Measurements from ENCODE around the gene CSTF1. TPM values are rescaled to one million over a fixed set of nuclear protein-coding genes. Genes with fewer than 3 reads are reported as not detected.

CSTF1 gene
- total and polyA plus RNA-seq, 2 of the 8 experiments (the other 6 are each of a cell fraction or from before 2014, with no cell fraction given) = 59.4 to 83.5 TPM

- H3K79me2 ChIP-seq (ENCODE audit: control insufficient read depth in 1 of 2, insufficient read depth in 2 of 2, low read length in 2 of 2) = peaks cover 20 to 56% of the 10 kb centered on the region in 2 experiments
These were observed 2.7 kb downstream of the CSTF1 start for GRCh38 chr20:56395166-56395565.

More at GRCh38 chr20:56395166-56395565, 2.7 kb downstream of the CSTF1 start:
- no peaks in the 10 kb centered on the region for H3K27me3 ChIP-seq (replicated peaks in 1 of 4; ENCODE audit: control insufficient read depth in 3 of 4, extremely low read depth in 1 of 4, insufficient read depth in 3 of 4, low read length in 3 of 4)
- no peak overlapping the region for H2BK15ac ChIP-seq (ENCODE audit: low read length)
- H3K36me3 ChIP-seq (ENCODE audit: control insufficient read depth in 2 of 4, insufficient read depth in 4 of 4, low read length in 3 of 4) = peaks cover 30 to 49% (median 45%) of the 10 kb centered on the region in 4 experiments
- H2AFZ ChIP-seq (ENCODE audit: low read length) = no peak overlapping the region
- ChIA-PET CTCF (ENCODE audit: partially characterized antibody) (interaction anchor here (1.1 to 1.3 kb wide), 4 partner anchors 12 to 182 kb away, joined by 3 to 5 read pairs (median 4); no protein-coding TSS in a partner anchor), POLR2A (ENCODE audit: partially characterized antibody) (interaction anchor here (1.0 to 1.4 kb wide), 4 partner anchors 9 to 14 kb away, joined by 3 to 5 read pairs (median 4); no protein-coding TSS in a partner anchor)
- H3K27ac ChIP-seq (ENCODE audit: low read depth, low read length) = no peak overlapping the region
- 89% methylated on average over 4 of the region's 4 CpGs; no CpG with 5 or more reads in 1 of the 2 experiments for WGBS, 2 experiments (ENCODE audit: extremely low coverage in 1 of 2, insufficient coverage in 1 of 2, insufficient read length in 1 of 2, insufficient replicate concordance in 2 of 2, low coverage in 1 of 2, low lambda C conversion rate in 2 of 2, missing lambda C conversion rate in 1 of 2)
- no peaks in the 10 kb centered on the region for H3K9me3 ChIP-seq (ENCODE audit: insufficient read depth in 2 of 2, low read depth in 1 of 2, low read length in 1 of 2)
- H4K20me1 ChIP-seq (replicated peaks in 1 of 2; ENCODE audit: control insufficient read depth in 1 of 2, insufficient read depth in 2 of 2, low read length in 2 of 2) = peaks cover 2% of the 10 kb centered on the region in 2 experiments
- no peak overlapping the region for H3K14ac ChIP-seq (ENCODE audit: insufficient read length)
- no peak overlapping the region for H4K8ac ChIP-seq (ENCODE audit: extremely low read depth, insufficient read depth, low read length)
- H3K4me3 ChIP-seq (ENCODE audit: extremely low read depth in 1 of 4, insufficient read depth in 2 of 4, low read depth in 3 of 4, low read length in 4 of 4) = no peak overlapping the region
- H3K4me2 ChIP-seq (ENCODE audit: insufficient read depth in 1 of 2, low read depth in 2 of 2, low read length in 2 of 2) = no peak overlapping the region
- H2AK5ac ChIP-seq (ENCODE audit: low read depth, low read length) = no peak overlapping the region
- H3K56ac ChIP-seq (replicated peaks; ENCODE audit: insufficient read length, low read depth, low read length) = no peak overlapping the region
- no peak overlapping the region for H3K18ac ChIP-seq (ENCODE audit: extremely low read depth, low read length)
- H3K23me2 ChIP-seq (ENCODE audit: low read depth, low read length) = peaks cover 3% of the 10 kb centered on the region
- no peak overlapping the region for H3K23ac ChIP-seq (ENCODE audit: insufficient read length)
- no peak overlapping the region for H4K91ac ChIP-seq (replicated peaks; ENCODE audit: insufficient read length, low read length)
- peaks cover 6% of the 10 kb centered on the region for H3K79me1 ChIP-seq (ENCODE audit: low read depth, low read length)
- no peak for DNase-seq (ENCODE audit: low read depth in 1 of 2, low spot score in 2 of 2)
- H2BK5ac ChIP-seq (ENCODE audit: low read depth, low read length) = no peak overlapping the region
- TF ChIP-seq, protein P1, sequence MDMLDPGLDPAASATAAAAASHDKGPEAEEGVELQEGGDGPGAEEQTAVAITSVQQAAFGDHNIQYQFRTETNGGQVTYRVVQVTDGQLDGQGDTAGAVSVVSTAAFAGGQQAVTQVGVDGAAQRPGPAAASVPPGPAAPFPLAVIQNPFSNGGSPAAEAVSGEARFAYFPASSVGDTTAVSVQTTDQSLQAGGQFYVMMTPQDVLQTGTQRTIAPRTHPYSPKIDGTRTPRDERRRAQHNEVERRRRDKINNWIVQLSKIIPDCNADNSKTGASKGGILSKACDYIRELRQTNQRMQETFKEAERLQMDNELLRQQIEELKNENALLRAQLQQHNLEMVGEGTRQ (IDR thresholded peaks at IDR 0.05; ENCODE audit: low read length) = no peak
- no peak for TF ChIP-seq KDM4A (IDR thresholded peaks at IDR 0.05; ENCODE audit: low read depth, low read length, severe bottlenecking)
- TF ChIP-seq ATF2 (IDR thresholded peaks at IDR 0.05; ENCODE audit: low read length) = no peak
- no peak for TF ChIP-seq BRCA1 (IDR thresholded peaks at IDR 0.05; ENCODE audit: low read depth, low read length)
- TF ChIP-seq POLR2AphosphoS5 (IDR thresholded peaks at IDR 0.05; ENCODE audit: low read depth, low read length) = no peak
- TF ChIP-seq TCF12 (IDR thresholded peaks at IDR 0.05; ENCODE audit: low read depth, low read length) = no peak
- no peak for TF ChIP-seq CHD1 (IDR thresholded peaks at IDR 0.05; ENCODE audit: low read depth, low read length)
- TF ChIP-seq POLR2A (IDR thresholded peaks at IDR 0.05; ENCODE audit: control extremely low read depth in 1 of 2, low read depth in 2 of 2, low read length in 2 of 2) = no peak
- no peak for TF ChIP-seq SIRT6 (IDR thresholded peaks at IDR 0.05; ENCODE audit: low read length)
- no peak overlapping the region for H4K5ac ChIP-seq (ENCODE audit: insufficient read length, low read depth, low read length)
- no peak overlapping the region for H2BK12ac ChIP-seq (ENCODE audit: low read depth, low read length)
- peaks cover 3 to 7% (median 4%) of the 10 kb centered on the region in 4 experiments; a peak in 5 of 7 replicates for H3K4me1 ChIP-seq (replicated peaks in 1 of 4; ENCODE audit: control insufficient read depth in 3 of 4, insufficient read depth in 4 of 4, low read length in 3 of 4)
- H3K4ac ChIP-seq (replicated peaks; ENCODE audit: insufficient read length, low read depth, low read length) = no peak overlapping the region
- no peak overlapping the region for H3K9ac ChIP-seq (replicated peaks in 1 of 4; ENCODE audit: extremely low read depth in 1 of 4, low read depth in 3 of 4, low read length in 3 of 4)
- H2BK20ac ChIP-seq (ENCODE audit: low read length) = no peak overlapping the region
- no peak for FAIRE-seq
- H2BK120ac ChIP-seq (replicated peaks; ENCODE audit: low read depth, low read length) = no peak overlapping the region
